Parietal lobe (tissue), 1 donor: ENCODE measurements around the gene NOP14. TPM values are rescaled to one million over a fixed set of nuclear protein-coding genes. Genes with fewer than 3 reads are reported as not detected.

ENCODE experiments used
- total RNA-seq: library from RNA; depleted of rRNA; stranded (reverse); fragments of >200 nt; gene quantifications from one replicate; pipeline ENCODE4 v1.2.3, GENCODE V29; 2014

NOP14 gene
- total RNA-seq = 8.1 TPM

DNA sequence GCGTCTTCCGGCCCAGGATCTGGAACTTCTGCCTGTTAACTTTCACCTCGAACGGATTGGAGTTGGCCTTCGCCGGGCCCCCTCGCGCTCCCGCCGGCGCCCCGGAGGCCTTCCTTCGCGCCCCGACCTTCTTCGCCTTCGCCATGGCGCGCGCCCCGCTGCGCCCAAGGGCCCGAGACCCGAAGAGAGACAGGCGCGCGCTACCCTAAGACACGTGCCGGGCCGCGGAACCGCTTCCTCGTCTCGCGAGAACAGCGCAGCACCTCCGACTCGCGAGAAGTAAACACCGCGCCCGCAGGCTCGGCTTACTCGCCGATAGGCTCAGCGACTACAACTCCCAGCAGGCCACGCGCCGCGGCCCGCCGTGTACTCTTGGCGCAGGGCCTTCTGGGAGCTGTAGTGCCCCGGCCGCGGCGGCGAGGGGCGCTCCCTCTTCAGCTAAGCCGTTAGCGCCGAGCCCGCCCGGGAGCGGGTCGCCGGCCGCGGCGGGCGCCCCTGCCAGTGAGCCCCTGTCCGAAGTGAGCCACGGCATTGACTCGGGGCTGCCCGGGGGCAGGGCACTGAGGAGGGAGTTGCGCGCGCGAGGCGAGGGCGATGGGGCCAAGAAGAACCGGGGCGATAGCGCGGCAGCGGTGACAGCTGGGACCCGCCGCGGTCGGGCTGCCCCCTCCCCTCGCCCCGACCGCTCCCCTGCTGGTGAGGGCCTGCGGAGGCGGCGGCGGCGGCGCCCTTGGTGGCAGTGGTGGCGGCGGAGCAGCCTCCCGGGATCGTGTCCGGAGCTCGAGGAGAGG is at the start of gene NOP14, which contains the start of gene GRK4:
Gene NOP14, minus strand, starts transcription at position 232 of the 791 bp plus-strand sequence. Its CDS starts 87 bp downstream, at position 145.
Gene GRK4, plus strand, starts transcription at position 397 of the 791 bp plus-strand sequence. CDS start 500 bp downstream, outside the sequence.

Other genes starting within 250 kb of the NOP14 start
- gene TNIP2, start 207.1 kb downstream of the NOP14 start, total RNA-seq = 6.9 TPM
- 59.8 TPM for gene SH3BP2, start 170.3 kb downstream of the NOP14 start, total RNA-seq
- 324 TPM for gene ADD1, start 119.6 kb downstream of the NOP14 start, total RNA-seq
- gene GRK4, start 165 bp upstream of the NOP14 start, total RNA-seq = 37.6 TPM
- not detected for gene HTT-AS, start 111.1 kb upstream of the NOP14 start, total RNA-seq
- 210 TPM for gene HTT, start 111.3 kb upstream of the NOP14 start, total RNA-seq